ENCODE measurements around the gene ZMIZ1. TPM values are rescaled to one million over a fixed set of nuclear protein-coding genes. Genes with fewer than 3 reads are reported as not detected.

Gene ZMIZ1
- total RNA-seq, 4 donors from 2014 or later = 18.7 to 188 (median 36.7) TPM

- Histone ChIP-seq H3K27me3 (no peaks in the 10 kb centered on the region), H3K27ac (no peak overlapping the region), H3K36me3 (no peaks in the 10 kb centered on the region), H3K4me1 (no peaks in the 10 kb centered on the region), H3K9me3 (no peaks in the 10 kb centered on the region), H3K4me3 (no peak overlapping the region)
- TF ChIP-seq POLR2A (IDR thresholded peaks at IDR 0.05) = no peak
- TF ChIP-seq, protein P1, sequence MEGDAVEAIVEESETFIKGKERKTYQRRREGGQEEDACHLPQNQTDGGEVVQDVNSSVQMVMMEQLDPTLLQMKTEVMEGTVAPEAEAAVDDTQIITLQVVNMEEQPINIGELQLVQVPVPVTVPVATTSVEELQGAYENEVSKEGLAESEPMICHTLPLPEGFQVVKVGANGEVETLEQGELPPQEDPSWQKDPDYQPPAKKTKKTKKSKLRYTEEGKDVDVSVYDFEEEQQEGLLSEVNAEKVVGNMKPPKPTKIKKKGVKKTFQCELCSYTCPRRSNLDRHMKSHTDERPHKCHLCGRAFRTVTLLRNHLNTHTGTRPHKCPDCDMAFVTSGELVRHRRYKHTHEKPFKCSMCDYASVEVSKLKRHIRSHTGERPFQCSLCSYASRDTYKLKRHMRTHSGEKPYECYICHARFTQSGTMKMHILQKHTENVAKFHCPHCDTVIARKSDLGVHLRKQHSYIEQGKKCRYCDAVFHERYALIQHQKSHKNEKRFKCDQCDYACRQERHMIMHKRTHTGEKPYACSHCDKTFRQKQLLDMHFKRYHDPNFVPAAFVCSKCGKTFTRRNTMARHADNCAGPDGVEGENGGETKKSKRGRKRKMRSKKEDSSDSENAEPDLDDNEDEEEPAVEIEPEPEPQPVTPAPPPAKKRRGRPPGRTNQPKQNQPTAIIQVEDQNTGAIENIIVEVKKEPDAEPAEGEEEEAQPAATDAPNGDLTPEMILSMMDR (IDR thresholded peaks at IDR 0.05) = no peak
- no peak for DNase-seq
- intact Hi-C loops (cut with DNase I; ENCODE audit: low total_unique reads) = no loop called here
Measured at GRCh38 chr10:79340646-79341244, 272.0 kb downstream of the ZMIZ1 start.

GRCh38 chr10:79342295-79342761 lies 273.6 kb downstream of the ZMIZ1 start:
- TF ChIP-seq, protein P1 (IDR thresholded peaks at IDR 0.05) = no peak
- TF ChIP-seq POLR2A (IDR thresholded peaks at IDR 0.05) = no peak
- Histone ChIP-seq H3K9me3 (no peaks in the 10 kb centered on the region), H3K4me3 (no peak overlapping the region), H3K4me1 (no peaks in the 10 kb centered on the region), H3K27me3 (no peaks in the 10 kb centered on the region), H3K36me3 (no peaks in the 10 kb centered on the region), H3K27ac (no peak overlapping the region)
- intact Hi-C loops (cut with DNase I; ENCODE audit: low total_unique reads) = no loop called here
- peak in 1 of 2 donors; percentile 9 for DNase-seq

DNA sequence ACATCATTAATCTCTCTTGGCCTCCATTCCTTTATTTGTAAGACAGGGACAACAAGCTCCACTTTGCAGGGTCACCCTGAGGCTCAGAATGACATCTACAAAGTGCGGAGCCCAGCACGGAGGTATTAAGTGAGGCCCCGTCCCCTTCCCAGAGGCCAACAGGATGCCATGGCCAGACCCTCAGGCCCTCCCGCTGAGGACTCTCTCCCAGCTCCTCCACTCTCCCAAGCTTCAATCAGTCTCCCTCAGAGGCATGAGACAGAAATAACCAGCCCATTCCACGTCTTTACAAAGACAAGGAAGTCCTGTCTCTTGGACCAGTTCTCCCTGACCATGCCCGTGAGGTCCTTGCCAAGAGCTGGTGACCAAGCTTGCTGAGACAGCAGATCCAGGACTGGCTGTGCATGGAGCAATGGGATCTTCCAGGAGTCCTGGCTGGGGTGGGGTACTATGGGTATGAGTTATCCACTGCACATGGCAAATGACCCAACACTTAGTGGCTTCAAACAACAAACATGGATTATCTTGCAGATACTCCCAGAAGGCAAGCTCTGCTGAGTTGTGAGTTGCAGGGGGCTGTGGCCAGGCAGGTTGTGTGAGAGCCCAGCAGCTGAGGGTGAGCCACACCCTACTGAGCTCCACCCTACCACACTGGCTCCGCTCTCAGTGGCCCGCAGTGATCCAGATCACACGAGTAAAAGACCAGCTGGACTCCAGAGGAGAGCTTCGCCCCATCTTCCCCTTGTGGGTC lies 274.2 kb downstream of the ZMIZ1 start:
- intact Hi-C loops (cut with DNase I; ENCODE audit: low total_unique reads) = no loop called here
- no peaks in the 10 kb centered on the region for H3K4me1 ChIP-seq
- TF ChIP-seq POLR2A (IDR thresholded peaks at IDR 0.05) = no peak
- TF ChIP-seq, protein P1 (IDR thresholded peaks at IDR 0.05) = no peak
- no peak for DNase-seq
- H3K36me3 ChIP-seq = no peaks in the 10 kb centered on the region
- no peak overlapping the region for H3K27ac ChIP-seq
- no peaks in the 10 kb centered on the region for H3K9me3 ChIP-seq
- H3K4me3 ChIP-seq = no peak overlapping the region
- no peaks in the 10 kb centered on the region for H3K27me3 ChIP-seq

DNA sequence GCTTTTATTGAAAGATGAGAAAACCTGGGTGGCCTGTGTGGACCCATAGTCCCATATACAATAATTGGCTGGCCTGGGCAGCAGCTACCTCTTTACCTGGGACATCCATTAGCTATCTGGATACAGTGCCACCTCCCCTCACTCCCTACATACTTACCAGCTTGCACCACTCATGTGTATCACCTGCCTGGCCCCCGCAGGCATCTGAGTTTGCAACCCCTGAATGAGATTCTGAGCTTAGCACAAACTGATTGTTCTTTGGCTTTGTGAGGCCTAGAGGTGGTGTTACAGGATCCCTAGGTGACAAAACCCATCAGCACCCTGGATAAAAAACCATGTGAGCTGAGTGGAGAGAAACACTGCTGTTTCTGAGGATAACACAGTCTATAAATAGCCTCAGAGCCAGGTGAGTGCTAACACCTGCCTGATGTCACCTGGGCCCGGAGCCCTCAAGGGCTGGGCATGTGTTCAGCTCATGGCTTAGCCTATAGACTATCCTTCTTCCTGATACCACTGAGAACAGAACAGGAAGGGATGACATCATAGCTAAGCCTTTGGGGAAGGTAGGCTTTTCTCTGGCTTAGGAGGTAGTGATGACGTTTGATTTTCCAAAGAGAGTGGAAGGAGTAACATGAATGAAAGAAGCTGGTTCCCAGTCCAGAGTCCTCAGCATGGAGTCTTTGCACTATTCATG lies 275.9 kb downstream of the ZMIZ1 start:
- TF ChIP-seq, protein P1 (IDR thresholded peaks at IDR 0.05) = no peak
- TF ChIP-seq POLR2A (IDR thresholded peaks at IDR 0.05) = no peak
- Histone ChIP-seq H3K27me3 (no peaks in the 10 kb centered on the region), H3K4me3 (no peak overlapping the region), H3K27ac (no peak overlapping the region), H3K4me1 (peaks cover 0 to 6% of the 10 kb centered on the region in 2 donors), H3K9me3 (no peaks in the 10 kb centered on the region), H3K36me3 (no peaks in the 10 kb centered on the region)
- intact Hi-C loops (cut with DNase I; ENCODE audit: low total_unique reads) = no loop called here
- no peak for DNase-seq
